Sigmoid colon (tissue), 3 donors: ENCODE measurements around the gene GUCA2B.

ENCODE experiments used
- POLR2A ChIP-seq, 2 donors: fragments of 450-650 bp; IDR thresholded peaks; one replicate each; pipeline ENCODE4 v1.6.1; 2016; ENCODE audit warnings: antibody characterized with exemption in 2 of 2, mild to moderate bottlenecking in 2 of 2, moderate library complexity in 2 of 2
- TF ChIP-seq, protein P1 (sequence below), 4 experiments: fragments of 450-650 bp in 3 of 4; fragments of 200-600 bp in 1 of 4; IDR thresholded peaks; one replicate each; pipeline ENCODE4 v1.5.1; 2016 to 2019; ENCODE audit warnings: antibody characterized with exemption in 4 of 4, mild to moderate bottlenecking in 3 of 4, moderate library complexity in 2 of 4

DNA sequence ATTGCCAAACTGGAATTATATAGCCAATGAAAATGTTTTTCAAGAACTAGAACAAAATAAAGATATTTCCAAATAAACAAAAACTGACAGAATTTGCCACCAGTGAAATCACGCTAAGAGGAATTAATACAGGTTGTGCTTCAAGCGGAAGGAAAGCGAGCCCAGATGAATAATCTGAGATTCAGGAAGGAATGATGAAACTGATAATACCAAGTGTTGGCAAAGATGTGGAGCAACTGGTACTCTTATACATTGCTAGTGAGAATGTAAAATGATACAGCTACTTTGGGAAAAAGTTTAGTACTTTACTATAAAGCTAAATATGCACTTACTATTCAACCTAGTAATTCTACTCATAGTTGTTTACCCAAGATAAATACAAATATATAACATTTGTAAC is 30.8 kb upstream of the GUCA2B start:
- TF ChIP-seq, protein P1, sequence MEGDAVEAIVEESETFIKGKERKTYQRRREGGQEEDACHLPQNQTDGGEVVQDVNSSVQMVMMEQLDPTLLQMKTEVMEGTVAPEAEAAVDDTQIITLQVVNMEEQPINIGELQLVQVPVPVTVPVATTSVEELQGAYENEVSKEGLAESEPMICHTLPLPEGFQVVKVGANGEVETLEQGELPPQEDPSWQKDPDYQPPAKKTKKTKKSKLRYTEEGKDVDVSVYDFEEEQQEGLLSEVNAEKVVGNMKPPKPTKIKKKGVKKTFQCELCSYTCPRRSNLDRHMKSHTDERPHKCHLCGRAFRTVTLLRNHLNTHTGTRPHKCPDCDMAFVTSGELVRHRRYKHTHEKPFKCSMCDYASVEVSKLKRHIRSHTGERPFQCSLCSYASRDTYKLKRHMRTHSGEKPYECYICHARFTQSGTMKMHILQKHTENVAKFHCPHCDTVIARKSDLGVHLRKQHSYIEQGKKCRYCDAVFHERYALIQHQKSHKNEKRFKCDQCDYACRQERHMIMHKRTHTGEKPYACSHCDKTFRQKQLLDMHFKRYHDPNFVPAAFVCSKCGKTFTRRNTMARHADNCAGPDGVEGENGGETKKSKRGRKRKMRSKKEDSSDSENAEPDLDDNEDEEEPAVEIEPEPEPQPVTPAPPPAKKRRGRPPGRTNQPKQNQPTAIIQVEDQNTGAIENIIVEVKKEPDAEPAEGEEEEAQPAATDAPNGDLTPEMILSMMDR (IDR thresholded peaks at IDR 0.05): no peak
- TF ChIP-seq POLR2A (IDR thresholded peaks at IDR 0.05): no peak
